ENCODE results near the gene PKIG.
"Not testable (repeated sequence)": the region's sequence is repeated elsewhere in the genome, so short reads cannot be mapped to it uniquely, and the experiment has no call there.

The PKIG gene

DNA sequence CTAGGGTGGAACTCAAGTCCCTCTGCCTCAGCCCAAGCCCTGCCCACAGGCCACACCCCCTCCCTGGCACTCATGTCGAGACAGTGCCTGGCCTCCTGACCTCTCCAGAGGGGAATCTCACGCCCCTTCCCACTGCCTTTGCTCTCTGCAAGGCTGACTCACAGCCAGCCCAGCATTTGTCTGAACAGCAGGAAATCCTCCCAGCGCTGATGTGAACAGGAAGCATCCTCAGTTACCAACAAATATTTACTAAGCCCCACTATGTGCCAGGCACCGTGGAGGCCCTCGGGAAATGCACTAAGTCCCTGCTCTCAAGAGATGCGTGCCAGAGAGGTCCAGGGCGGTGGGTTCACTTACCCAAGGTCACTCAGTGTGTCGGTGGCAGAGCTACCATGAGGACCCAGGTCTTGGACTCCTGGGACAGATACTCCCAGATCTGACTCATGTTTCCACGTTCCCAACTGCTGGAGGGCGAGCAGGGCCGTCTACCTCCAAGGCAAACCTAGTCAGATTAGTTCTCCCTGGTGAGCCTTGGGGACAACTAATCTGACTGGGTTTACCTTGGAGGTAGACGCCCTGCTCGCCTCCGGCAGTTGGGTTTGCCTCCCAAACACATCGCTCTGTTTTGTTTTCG is 61.3 kb downstream of the PKIG start:
- DNase-seq: peak; percentile 39

DNA sequence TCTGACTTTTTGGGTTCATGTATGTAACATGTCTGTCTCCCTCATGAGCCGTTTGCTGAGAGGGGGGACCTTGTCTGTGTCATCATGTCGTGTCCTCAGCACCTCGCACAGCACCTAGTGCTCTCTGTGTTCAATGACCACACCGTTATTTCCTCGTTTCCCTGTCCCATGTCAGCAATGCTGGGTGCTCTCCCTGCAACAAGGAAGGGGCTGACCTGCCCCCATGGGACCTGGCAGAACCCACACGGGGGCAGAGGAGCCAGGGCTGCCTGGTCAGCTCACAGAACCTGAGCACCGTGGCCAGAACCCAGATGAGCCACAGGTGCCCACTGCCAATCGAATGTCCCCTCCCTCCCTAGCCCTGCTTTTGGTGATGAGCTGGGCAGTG is 61.8 kb downstream of the PKIG start:
- no peak for DNase-seq

DNA sequence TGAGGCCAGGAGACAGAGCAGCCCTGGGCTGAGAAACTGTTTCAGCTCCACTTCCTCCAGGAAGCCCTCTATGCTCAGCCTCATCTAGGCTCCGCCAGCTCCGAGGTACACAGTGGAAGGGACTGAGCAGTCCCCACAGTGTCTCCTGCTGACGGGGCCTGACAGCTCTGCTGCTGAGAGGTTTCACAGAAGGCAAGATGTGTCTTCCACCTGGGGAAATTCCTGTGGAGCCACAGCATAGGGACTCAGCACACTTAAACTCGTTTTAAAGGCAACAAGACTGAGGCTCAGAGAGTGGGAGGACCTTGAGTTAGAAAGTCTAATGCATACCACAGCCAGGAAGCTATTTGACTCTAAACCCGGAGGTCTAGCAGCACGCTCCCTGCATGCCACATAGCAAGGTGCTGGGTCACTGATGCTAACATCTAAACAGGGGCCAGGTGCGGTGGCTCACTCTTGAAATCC is 62.3 kb downstream of the PKIG start:
- DNase-seq: peak; percentile 36

DNA sequence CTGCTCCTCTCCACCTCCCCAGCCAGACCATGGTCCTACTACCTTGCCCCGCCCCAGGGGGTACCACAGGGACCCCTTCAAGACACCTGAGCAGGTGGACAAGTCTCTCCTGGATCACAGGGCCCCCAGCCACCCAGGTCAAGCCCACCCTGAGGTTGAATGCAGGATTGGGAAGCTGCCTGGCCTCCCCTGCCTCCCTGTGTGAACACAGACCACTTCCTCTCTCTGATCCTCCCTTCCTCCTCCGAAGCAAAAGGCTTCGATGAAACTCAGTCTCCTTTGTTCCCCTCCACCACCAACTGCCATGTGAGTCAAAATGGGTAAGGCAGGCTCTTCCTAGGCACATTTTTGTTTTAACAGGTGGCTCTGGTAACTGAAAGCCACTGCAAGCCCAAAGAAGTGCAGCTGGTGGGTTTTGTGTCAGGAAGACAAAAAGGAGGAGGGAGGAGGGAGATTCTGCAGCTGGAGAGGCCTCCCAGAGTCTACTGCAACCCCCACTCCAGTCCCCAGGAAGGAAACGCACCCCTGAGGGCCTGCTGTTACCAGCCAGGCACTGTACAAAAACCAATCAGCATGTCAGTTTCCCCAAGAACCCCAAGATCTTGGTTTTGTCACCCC is 63.8 kb downstream of the PKIG start:
- no peak for DNase-seq

DNA sequence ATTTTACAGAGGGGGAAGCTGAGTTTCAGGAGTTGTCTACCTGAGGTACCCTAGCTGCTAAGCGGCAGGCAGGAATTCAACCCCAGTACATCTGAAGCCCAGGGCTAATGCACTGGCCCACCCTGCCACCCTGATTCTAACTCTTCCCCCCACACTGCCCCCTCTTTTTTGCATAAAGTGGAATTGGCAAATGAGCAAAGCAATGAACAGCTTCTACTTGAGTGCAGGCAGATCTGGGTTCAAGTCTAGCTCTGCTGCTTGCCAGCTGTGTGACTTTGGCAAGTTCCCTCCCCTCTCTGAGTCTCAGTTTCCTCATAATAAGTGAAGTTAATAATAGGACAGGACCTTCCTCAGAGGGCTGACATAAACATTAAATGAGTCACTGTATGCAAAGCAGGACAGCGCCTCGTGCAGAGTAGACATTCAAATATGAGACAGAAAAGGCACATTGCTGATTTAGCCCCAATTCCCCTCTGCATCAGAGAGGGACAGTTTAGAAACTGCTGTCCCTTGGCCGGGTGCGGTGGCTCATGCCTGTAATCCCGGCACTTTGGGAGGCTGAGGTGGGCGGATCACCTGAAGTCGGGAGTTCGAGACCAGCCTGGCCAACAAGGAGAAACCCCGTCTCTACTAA is 64.4 kb downstream of the PKIG start:
- no peak for DNase-seq

DNA sequence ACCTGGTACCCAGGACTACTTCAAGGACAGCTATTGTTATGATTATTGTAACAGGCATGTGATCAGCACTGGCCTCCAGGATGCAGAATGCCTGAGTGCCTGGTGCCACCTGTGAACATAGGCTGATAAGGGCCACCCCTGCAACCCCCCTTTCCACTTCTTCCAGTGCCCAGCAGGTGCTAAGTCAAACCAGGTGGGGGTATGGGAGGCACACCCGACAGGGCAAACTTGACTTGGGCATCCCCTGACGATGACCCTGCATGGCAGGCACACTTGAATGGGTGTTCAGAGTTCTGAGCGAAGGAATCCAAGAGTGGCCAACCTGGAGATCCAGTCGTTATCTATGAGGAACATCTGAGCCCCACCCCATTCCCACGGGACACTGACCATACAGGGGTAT is 65.7 kb downstream of the PKIG start:
- no peak for DNase-seq

DNA sequence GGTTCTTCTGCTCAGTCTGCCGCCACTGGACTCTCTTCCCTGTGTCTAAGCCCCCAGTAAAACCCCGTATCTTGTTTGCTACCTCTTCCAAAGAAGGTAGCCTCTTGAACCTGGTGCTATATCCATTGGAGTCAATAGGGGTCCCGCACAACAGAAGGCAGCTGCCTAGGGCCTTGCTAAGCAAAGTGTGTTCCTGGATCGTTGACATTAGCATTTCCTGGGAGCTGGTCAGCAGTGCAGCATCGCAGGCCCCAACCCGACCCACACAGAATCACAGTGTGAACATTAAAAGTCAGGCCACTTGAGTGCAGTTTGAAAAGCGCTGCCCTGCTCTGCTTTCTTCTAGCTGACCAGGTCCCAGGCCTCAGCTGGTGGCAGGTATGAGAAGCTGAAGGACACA is 66.2 kb downstream of the PKIG start:
- no peak for DNase-seq

DNA sequence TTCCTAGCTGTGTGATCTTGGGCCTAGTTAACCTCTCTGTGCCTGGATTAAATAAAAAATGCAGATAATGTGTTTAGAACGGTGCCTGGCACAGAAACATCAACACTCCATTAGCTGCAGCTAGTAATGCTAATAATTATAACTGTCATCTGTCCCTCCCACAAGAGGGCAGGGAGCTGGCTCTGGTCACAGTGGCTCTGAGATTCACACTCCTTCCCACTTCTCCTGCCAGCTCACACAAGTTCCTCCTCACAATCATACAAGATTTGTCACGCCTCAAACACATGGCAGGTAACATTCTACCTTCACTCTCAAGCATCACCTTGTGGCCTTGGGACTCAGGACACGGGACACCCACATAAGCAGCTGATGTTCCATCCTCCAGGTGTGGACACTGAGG is 66.7 kb downstream of the PKIG start:
- DNase-seq: no peak

DNA sequence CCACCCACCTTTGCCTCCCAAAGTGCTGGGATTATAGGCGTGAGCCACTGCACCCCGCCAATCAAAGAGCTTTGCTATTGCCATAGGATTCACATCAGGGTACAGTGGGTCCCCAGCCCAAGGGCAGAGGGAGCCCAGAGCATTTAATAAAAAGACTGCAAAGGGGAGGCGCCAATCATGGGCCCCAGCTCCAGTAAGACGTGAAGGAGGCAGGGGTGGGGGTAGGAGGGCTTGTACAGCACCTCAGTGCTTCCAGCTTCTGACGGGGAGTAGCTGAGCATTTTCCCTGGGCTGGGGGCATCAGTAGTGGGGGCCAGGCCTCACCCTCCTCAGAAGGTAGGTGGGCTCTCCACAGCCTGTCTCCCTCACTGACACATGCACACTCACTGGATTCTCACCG is 67.6 kb downstream of the PKIG start:
- DNase-seq: no peak

DNA sequence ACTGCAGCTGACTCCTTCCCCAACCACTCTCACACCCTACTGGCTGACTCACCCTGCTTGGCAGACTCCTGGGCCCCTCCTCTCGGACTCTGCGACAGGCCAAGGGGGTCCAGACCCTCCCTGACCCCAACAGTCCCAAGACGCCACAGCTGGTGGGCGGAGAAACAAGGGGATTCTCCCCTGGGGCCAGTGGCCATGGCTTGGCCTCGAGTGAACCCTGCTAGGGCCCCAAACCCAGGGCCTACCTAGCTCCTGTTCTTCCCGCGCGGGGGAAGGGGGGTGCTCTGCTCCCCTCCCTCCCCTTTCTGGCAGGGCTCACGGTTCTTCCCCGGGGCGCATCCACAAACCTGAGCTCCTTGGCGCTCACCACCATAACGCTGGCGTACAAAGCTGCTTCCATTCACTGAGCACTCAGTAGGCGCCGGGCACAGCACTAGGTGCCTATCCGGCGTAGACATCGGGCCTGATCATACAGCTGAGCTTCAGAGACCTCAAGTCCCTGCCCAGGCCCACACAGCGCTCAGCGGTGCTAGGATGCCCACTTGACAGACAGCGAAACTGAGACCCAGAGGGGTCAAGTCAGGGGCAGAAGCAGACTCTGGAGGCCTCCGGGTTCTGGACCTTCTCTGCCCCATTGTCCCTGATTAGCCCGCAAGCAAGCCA is 68.5 kb downstream of the PKIG start:
- peak; percentile 51 for DNase-seq

DNA sequence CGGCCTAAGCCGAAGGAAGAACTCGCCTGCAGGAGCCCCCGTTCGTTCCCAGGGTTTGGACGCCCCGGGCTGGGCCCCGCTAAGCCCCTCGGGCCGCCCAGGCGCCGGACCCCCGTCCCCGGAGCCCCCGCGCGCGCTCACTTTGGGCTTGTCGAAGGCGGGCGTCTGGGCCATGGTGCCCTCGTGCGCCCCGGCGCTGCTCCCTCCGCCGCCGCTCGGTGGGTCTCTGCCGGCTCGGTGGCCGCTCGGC is 69.0 kb downstream of the PKIG start:
- no peak for DNase-seq

DNA sequence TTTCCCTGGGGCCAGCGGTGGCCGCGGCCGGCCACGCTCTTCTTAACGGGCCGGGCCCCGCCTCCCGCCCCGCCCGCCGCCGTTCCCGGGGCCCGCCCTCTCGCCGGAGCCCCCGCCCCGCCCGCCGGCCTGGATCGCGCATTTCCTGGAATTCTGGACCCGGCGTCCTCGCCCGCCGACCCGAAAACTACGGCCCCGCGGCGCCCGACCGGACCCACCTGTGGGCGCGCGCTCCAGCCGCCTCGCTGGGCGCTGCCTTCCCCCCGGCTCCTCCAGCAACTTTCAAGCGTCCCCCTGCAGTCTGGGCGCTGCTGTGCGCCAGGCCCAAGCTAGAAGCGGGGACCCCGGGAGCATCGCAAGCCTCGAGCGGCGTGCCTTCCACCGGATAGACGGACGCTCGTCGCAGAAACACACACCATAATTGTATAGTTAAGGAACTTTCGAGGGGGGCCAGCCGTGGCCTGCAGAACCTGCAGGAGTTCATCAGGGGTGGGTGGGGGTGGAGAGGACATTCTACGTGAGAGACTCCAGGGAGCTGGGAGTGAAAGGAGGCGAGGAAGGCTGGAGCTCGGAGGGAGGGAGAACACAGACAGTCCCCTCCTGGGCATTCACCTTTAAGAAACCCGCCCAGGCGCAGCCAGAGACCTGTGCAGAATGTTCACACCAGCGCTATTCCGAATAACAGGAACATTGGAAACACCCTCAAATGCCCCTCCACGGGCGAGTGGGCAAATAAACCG is 69.5 kb downstream of the PKIG start, which contains the start of gene ADA:
Gene ADA, minus strand, starts transcription at position 16 of the 740 bp plus-strand sequence. CDS start 92 bp downstream, outside the sequence.
- DNase-seq: peak; percentile 47

DNA sequence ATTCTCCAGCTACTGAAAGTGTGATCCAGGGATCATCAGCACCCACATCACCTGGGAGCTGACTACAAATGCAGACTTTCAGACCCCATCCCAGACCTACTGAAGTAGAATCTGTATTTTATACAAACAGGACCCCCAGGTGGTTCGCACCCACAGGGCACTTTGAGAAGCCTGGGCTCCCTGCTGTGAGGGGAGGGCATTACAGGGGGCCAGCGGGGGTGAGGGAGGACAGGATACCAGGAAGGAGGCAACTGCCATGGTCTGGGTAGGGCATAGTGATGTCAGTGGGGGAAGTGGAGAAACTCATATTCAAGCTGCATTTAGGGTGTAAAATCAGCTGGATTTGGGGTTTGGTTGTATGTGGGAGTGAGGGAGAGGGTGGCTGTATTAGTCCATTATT is 71.2 kb downstream of the PKIG start:
- no peak for DNase-seq

DNA sequence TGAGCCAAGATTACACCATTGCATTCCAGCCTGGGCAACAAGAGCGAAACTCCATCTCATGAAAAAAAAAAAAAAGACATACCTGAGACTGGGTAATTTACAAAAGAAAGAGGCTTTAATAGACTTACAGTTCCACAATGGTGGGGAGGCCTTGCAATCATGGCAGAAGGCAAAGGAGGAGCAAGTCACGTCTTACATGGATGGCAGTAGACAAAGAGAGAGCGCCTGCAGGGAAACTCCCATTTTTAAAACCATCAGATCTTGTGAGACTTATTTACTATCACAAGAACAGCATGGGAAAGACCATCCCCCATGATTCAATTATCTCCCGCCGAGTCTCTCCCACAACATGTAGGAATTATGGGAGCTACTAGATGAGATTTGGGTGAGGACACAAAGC is 71.8 kb downstream of the PKIG start:
- DNase-seq: not testable (repeated sequence)

DNA sequence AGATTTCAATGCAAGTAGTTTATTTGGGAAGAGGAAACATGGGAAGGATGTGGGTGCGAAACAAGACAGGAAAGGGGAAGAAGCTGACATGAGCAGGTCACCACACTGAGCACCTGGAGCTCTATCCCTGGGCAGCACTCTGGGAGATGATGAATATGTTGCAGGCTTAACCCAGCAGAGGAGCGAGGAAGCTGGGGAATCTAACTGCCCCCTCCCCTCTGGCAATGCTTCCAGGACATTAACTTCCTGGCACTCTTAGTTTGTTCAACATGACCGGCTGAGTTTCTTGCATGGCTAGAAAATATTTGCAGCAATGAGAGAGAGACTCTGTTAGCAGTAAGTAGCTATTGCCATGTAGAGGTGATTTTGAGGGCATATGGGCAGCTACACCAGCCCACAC is 74.1 kb downstream of the PKIG start:
- no peak for DNase-seq

DNA sequence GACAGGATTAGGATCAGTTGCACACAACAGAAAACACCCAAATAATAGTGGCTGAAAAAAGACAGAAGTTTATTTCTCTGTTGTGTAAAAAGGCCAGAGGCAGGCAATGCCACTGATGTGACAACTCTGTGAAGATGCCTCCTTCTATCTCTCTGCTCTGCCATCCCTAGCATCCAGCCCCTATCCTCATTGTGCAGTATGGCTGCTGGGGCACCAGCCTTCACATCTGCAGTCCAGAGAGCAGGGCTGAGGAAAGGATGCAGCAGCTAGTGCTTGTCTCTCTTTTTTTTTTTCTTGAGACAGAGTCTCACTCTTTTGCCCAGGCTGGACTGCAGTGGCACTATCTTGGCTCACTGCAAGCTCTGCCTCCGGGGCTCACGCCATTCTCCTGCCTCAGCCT is 75.5 kb downstream of the PKIG start:
- no peak for DNase-seq

DNA sequence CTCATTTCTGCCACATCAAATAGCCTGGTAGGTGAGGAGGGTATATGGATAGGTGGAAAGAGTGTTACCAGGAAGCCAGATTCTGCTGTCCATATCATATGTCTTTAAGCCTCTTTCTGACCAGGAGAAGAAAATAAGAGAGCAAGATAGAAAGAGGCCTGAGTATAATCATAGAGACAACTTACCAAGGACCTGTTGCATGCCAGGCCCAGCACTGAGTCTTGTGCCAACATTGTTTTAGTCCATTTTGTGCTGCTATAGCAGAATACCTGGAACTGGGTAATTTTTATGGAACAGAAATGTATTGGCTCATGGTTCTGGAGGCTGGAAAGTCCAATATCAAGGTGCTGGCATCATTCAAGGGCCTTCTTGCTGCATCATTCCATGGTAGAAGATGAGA is 76.4 kb downstream of the PKIG start:
- DNase-seq: no peak

DNA sequence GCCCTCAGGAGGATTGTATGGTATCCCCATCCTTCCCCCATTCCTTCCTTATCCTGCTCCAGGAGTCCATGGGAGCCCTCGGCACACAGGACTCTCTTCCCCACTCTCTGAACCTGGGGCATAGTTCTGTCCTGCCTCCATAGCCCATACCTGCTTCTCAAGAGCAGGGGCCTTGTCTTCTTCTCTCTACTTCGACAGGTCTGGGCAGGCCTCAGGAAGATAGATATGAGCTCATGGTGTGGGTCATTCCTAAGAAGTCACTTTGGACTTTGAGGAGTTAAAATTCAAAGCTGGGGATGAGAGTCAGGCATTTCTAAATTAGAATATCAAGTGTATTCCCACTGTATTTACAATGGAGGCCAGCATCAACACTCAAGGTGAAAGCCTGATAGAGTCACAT is 77.6 kb downstream of the PKIG start:
- DNase-seq: no peak

DNA sequence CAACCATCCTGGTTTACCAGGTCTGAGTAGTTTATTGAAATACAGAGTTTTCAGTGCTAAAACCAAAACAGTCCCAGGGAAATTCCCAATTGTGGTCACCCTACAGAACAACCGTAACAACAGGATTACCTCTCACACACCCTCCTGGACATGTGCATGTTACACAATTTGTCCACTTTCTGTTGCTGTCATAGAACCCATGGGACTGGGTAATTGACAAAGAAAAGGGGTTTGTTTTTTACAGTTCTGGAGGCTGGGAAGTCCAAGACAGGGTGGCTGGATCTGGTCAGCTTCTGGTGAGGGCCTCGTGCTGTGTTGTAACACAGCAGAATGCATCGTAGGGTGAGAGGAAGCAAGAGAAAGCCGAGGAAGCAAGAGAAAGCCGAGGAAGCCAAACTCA is 78.2 kb downstream of the PKIG start:
- DNase-seq: no peak

DNA sequence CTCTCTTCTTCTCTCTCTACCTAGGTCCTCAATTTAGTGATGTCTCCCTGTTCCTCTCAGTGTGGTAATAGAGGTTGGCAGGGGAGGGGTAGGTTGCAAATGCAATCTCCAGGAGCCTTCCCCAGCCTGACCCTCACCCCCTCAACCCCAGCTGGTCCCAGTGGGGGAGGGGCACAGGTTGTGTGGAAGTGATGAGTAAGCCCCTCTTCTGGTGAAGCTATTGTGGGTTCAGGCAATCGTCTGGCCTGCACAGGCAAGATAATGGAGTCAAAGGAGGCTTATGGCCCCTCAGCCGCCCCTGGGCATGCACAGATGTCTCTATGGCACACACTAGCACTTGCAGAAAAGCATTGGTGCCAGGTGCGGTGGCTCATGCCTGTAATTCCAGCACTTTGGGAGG is 79.9 kb downstream of the PKIG start:
- no peak for DNase-seq

DNA sequence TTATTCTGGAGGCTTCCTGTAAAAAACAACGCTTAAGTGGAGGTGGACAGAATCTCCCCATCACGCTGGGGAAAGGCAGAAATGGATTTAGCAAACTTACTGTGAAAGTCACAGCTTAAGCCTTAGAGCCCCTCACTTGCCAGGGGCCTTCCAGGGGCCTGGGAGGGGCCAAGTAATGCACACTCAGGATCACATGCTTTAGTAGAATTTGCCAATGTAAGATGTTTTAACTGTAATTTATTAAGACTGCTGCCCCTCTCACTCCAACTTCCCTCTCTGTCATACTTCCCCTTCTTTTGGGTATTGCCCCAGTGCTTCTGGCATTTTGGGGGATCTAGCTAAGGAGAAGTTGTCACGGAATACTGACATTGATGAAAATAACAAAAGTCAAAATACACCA is 81.8 kb downstream of the PKIG start:
- no peak for DNase-seq

DNA sequence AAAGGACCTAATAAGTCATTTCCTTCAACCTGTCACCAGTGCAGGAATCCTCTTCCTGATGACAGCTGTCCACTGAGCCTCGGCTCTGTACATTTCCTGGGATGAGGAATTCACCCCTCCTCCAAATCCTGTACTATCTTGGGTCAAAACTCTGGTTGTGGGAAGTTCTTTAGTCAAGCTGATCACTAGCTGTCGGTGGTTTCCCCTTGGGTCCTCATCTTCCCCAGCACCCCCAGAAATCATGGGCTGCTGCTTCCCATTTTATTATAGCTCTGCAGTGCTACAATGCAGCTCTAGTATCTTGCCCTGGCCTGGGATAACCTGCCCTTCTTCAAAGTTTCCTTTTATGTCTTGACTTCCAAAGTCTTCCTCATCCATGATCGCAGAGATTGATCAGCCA is 83.7 kb downstream of the PKIG start:
- no peak for DNase-seq
